HepG2 (cell line): Measurements from ENCODE around the gene PAK2. TPM values are rescaled to one million over a fixed set of nuclear protein-coding genes. Genes with fewer than 3 reads are reported as not detected.

Experiments
- ATAC-seq: fragments of 200-7000 bp; cut with Tn5 transposase; 3 replicates; pipeline ENCODE4 v1.9.1; 2020; ENCODE audit warnings: mild to moderate bottlenecking, moderate library complexity
- BruUV-seq: library from RNA; stranded (reverse); fragments of 400-500 nt; replicated peaks from 2 replicates; lab custom pipeline; 2021; lab: Mats Ljungman, UMichigan
- CTCF ChIA-PET: fragments of 300-600 bp; formaldehyde crosslinking; extraction: SDS; loops from one replicate; lab custom pipeline; 2021; ENCODE audit warnings: low total read pairs, inconsistent platforms, low intra/inter-chr PET ratio; lab: Yijun Ruan, JAX
- POLR2A ChIA-PET: fragments of 350-600 bp; sonication (Branson Sonifier 250); formaldehyde crosslinking; loops from one replicate; lab custom pipeline; 2020; ENCODE audit warnings: antibody characterized with exemption, inconsistent platforms; lab: Yijun Ruan, JAX
- DNase-seq: peaks from one replicate; pipeline ENCODE4 v3.0.0-alpha.2; 2015; ENCODE audit warnings: low spot score
- FAIRE-seq: peaks from 3 replicates; lab custom pipeline; 2011; peaks lifted over from hg19 to GRCh38; lab: Jason Lieb, UNC
- H2AFZ ChIP-seq: one replicate; pipeline ENCODE4 v1.6.1; 2011; ENCODE audit warnings: low read length, inconsistent platforms
- H3K27ac ChIP-seq: fragments of 300-600 bp; 3 replicates; pipeline ENCODE4 v1.8.0; 2011; ENCODE audit warnings: mixed run types, mild to moderate bottlenecking, mixed read lengths, low read length, inconsistent platforms; ENCODE audit not compliant: insufficient read depth; ENCODE audit errors: extremely low read length
- H3K27me3 ChIP-seq, 2 experiments: fragments of 200-600 bp in 1 of 2; 2 replicates in 1 of 2; 3 replicates in 1 of 2; pipeline versions ENCODE4 v1.6.0 to v1.8.0; 2011; ENCODE audit warnings: low read length in 2 of 2, mild to moderate bottlenecking in 2 of 2, moderate library complexity in 2 of 2, inconsistent platforms in 1 of 2; ENCODE audit not compliant: insufficient read depth in 2 of 2, control insufficient read depth in 1 of 2
- H3K36me3 ChIP-seq, 2 experiments: fragments of 200-600 bp in 1 of 2; replicated peaks in 1 of 2; 2 replicates in 1 of 2; 3 replicates in 1 of 2; pipeline versions ENCODE4 v1.5.1 to v1.8.0; 2011; ENCODE audit warnings: low read length in 2 of 2, inconsistent platforms in 1 of 2; ENCODE audit not compliant: insufficient read depth in 2 of 2, control insufficient read depth in 1 of 2
- H3K4me1 ChIP-seq: 2 replicates; pipeline ENCODE4 v1.5.1; 2012; ENCODE audit warnings: low read length, inconsistent platforms; ENCODE audit not compliant: insufficient read depth
- H3K4me2 ChIP-seq: 2 replicates; pipeline ENCODE4 v1.6.0; 2011; ENCODE audit warnings: low read depth, low read length, inconsistent platforms
- H3K4me3 ChIP-seq, 3 experiments: fragments of 200-600 bp in 1 of 3; sonication (generic), shearing (Covaris generic) in 1 of 3; replicated peaks in 1 of 3; 2 replicates each; pipeline ENCODE4 v1.5.1; 2011 to 2016; ENCODE audit warnings: low read length in 3 of 3, inconsistent platforms in 2 of 3, low read depth in 2 of 3, mild to moderate bottlenecking in 2 of 3, control low read depth in 1 of 3, mixed read lengths in 1 of 3; ENCODE audit not compliant: insufficient read depth in 1 of 3
- H3K79me2 ChIP-seq: one replicate; pipeline ENCODE4 v1.6.1; 2011; ENCODE audit warnings: low read length, inconsistent platforms; ENCODE audit not compliant: insufficient read depth
- H3K9ac ChIP-seq: 2 replicates; pipeline ENCODE4 v1.6.0; 2011; ENCODE audit warnings: mild to moderate bottlenecking, low read depth, low read length, inconsistent platforms; ENCODE audit not compliant: insufficient read depth
- H3K9me3 ChIP-seq: 2 replicates; pipeline ENCODE4 v1.5.1; 2012; ENCODE audit warnings: mild to moderate bottlenecking, low read length
- H4K20me1 ChIP-seq: 2 replicates; pipeline ENCODE4 v1.6.0; 2011; ENCODE audit warnings: inconsistent platforms, mild to moderate bottlenecking, low read length, moderate library complexity; ENCODE audit not compliant: insufficient read depth
- AFF4 ChIP-seq: sonication (generic); formaldehyde crosslinking; IDR thresholded peaks from 2 replicates; pipeline ENCODE4 v1.4.0; 2020; ENCODE audit warnings: missing genetic modification reagents
- DMTF1 ChIP-seq: sonication (generic); formaldehyde crosslinking; IDR thresholded peaks from 2 replicates; pipeline ENCODE4 v1.4.0; 2020; ENCODE audit warnings: mild to moderate bottlenecking, missing genetic modification reagents
- ERF ChIP-seq: IDR thresholded peaks from 2 replicates; pipeline ENCODE4 v1.6.1; 2018; ENCODE audit warnings: missing biosample characterization, missing genetic modification reagents
- TBP ChIP-seq: sonication (generic); formaldehyde crosslinking; IDR thresholded peaks from 2 replicates; pipeline ENCODE4 v1.5.0; 2020; ENCODE audit warnings: missing genetic modification reagents
- ZC3H4 ChIP-seq: sonication (generic); formaldehyde crosslinking; IDR thresholded peaks from 2 replicates; pipeline ENCODE4 v1.4.0; 2020; ENCODE audit warnings: missing genetic modification reagents, borderline replicate concordance
- ZEB1 ChIP-seq: IDR thresholded peaks from 2 replicates; pipeline ENCODE4 v1.6.1; 2012; ENCODE audit warnings: mild to moderate bottlenecking, low read depth, inconsistent platforms; ENCODE audit not compliant: insufficient replicate concordance
- ZNF3 ChIP-seq: IDR thresholded peaks from 2 replicates; pipeline ENCODE4 v1.7.0; 2017; ENCODE audit warnings: inconsistent platforms
- ZNF317 ChIP-seq: sonication (generic); formaldehyde crosslinking; IDR thresholded peaks from 2 replicates; pipeline ENCODE4 v1.5.0; 2020; ENCODE audit warnings: mild to moderate bottlenecking, missing genetic modification reagents
- ZNF7 ChIP-seq: IDR thresholded peaks from 2 replicates; pipeline ENCODE4 v1.6.1; 2016; ENCODE audit warnings: missing biosample characterization, missing genetic modification reagents
- ZNF841 ChIP-seq: sonication (generic); formaldehyde crosslinking; IDR thresholded peaks from 2 replicates; pipeline ENCODE4 v1.8.1; 2023; ENCODE audit warnings: missing genetic modification reagents, borderline replicate concordance
- ZSCAN9 ChIP-seq: IDR thresholded peaks from 2 replicates; pipeline ENCODE4 v1.6.1; 2016; ENCODE audit warnings: borderline replicate concordance
- WGBS: methylation state at CpG from one replicate; pipeline ENCODE4 v1.1.6; 2017; ENCODE audit warnings: low lambda C conversion rate; 5-methylcytosine and 5-hydroxymethylcytosine counted together
- in situ Hi-C: cut with HindIII; loops from 2 replicates; pipeline ENCODE4 v1.10.0; 2017; ENCODE audit warnings: low pct_unique_long_range_greater_than_20kb; ENCODE audit not compliant: extremely low pct_ligation_motif_present
- intact Hi-C: fragments of 100-400 bp; cut with micrococcal nuclease; formaldehyde crosslinking; loops from one replicate; pipeline ENCODE4 v1.10.0; 2022; ENCODE audit not compliant: unreplicated experiment
- polyA plus RNA-seq, 8 experiments: library from polyadenylated mRNA; depleted of rRNA in 3 of 8; stranded (reverse) in 7 of 8; unstranded in 1 of 8; fragments of >200 nt; fragmentation: Illumina TruSeq in 4 of 8; extraction: Trizol in 4 of 8; gene quantifications; 2 replicates each; pipeline versions ENCODE4 v1.2.1 to v1.2.3, GENCODE V29; 2011 to 2016; ENCODE audit warnings: low read depth in 4 of 8, missing spikeins in 1 of 8, mixed read lengths in 1 of 8; ENCODE audit not compliant: insufficient read depth in 1 of 8
- total RNA-seq, 5 experiments: library from RNA; depleted of rRNA; stranded (reverse); fragments of >200 nt; fragmentation: Illumina TruSeq; extraction: Trizol; gene quantifications; 2 replicates each; pipeline ENCODE4 v1.2.3, GENCODE V29; 2016; ENCODE audit warnings: low read depth in 1 of 5

PAK2 gene
- total and polyA plus RNA-seq, 2 of the 13 experiments (the other 11 are each of a cell fraction or from before 2014, with no cell fraction given): 23.0 to 24.7 TPM

DNA sequence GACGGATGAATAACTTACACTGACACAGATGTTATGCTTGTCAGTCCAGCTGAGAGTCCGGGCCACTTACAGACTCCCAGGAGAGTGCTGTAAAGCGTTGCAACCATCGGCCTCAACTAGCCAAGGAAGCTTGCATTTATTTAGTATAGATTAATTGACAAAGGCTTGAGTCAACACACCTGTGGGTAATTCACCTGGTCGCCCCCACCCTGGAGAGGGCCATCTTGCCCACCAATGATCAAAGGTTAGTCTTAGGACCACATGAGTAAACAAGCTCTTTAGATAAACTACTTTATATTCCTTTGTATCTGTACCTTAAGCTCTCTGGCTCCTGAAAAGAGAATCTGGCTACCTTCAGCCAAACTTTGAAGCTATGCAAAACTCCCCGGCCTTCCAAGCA, 51.0 kb downstream of the PAK2 start:
- WGBS: 94% methylated on average over 3 of the region's 6 CpGs
- DNase-seq: no peak
- intact Hi-C loops: no loop called here
- Histone ChIP-seq H3K79me2 (peaks cover 38% of the 10 kb centered on the region), H3K27ac (no peak overlapping the region), H3K9me3 (0 out of 2 replicates have a peak, but pooled peaks cover 3% of the 10 kb centered on the region), H3K27me3 (no peaks in the 10 kb centered on the region), H3K9ac (no peak overlapping the region), H3K36me3 (peaks cover 4 to 16% of the 10 kb centered on the region in 2 experiments; a peak in 2 of 5 replicates), H4K20me1 (peaks cover 23% of the 10 kb centered on the region), H2AFZ (no peak overlapping the region), H3K4me3 (no peak overlapping the region), H3K4me1 (peaks cover 56% of the 10 kb centered on the region), H3K4me2 (no peak overlapping the region)
- no peak for FAIRE-seq
- ATAC-seq: no peak
- ChIA-PET CTCF (no interaction called here), POLR2A (interaction anchor here (0.9 kb wide), 1 partner anchor 151 kb away, joined by 3 read pairs; the partner anchor contains the start of gene NCBP2)
- in situ Hi-C loops: no loop called here
- BruUV-seq: no TSS peak
- no peak for TF ChIP-seq DMTF1 (CRISPR knock-in tag)
- no peak for TF ChIP-seq TBP (CRISPR knock-in tag)
- no peak for TF ChIP-seq ZNF7
- no peak for TF ChIP-seq ZC3H4 (CRISPR knock-in tag)
- TF ChIP-seq AFF4: no peak
- TF ChIP-seq ZNF3 (CRISPR knock-in tag): no peak
- TF ChIP-seq ZNF841 (CRISPR knock-in tag): no peak
- TF ChIP-seq ZSCAN9 (CRISPR knock-in tag): no peak
- TF ChIP-seq ERF (CRISPR knock-in tag): no peak
- no peak for TF ChIP-seq ZNF317 (CRISPR knock-in tag)
- no peak for TF ChIP-seq ZEB1
